SK-N-SH treated with all-trans-retinoic acid at 6 μM for 48 hours (cell line): ENCODE results near the gene USB1.
A peak's percentile ranks its signal among the peaks of the same experiment; 100 is the strongest.

Source experiments
- ATAC-seq: fragments of 200-7000 bp; cut with Tn5 transposase; 3 replicates; pipeline ENCODE4 v1.9.1; 2020; ENCODE audit warnings: mild to moderate bottlenecking, moderate library complexity
- ARNTL ChIP-seq: fragments of 450-650 bp; formaldehyde crosslinking; IDR thresholded peaks from 2 replicates; pipeline ENCODE4 v1.5.0; 2020; ENCODE audit warnings: low read depth, mild to moderate bottlenecking, moderate library complexity, borderline replicate concordance
- BACH2 ChIP-seq: fragments of 250-450 bp; sonication (Bioruptor Pico); IDR thresholded peaks from 2 replicates; pipeline ENCODE4 v1.9.0; 2021; ENCODE audit warnings: mild to moderate bottlenecking, borderline replicate concordance
- ESRRG ChIP-seq: fragments of 250-450 bp; sonication (Bioruptor Pico); IDR thresholded peaks from 2 replicates; pipeline ENCODE4 v1.6.1; 2021; ENCODE audit warnings: mild to moderate bottlenecking
- GLIS3 ChIP-seq: fragments of 250-450 bp; sonication (Bioruptor Pico); IDR thresholded peaks from 2 replicates; pipeline ENCODE4 v1.5.0; 2020; ENCODE audit warnings: mild to moderate bottlenecking, moderate library complexity
- ISL1 ChIP-seq: fragments of 250-450 bp; sonication (Bioruptor Pico); IDR thresholded peaks from 2 replicates; pipeline ENCODE4 v2.1.2; 2022; ENCODE audit warnings: mild to moderate bottlenecking, moderate library complexity
- OSR1 ChIP-seq: fragments of 250-450 bp; sonication (Bioruptor Pico); IDR thresholded peaks from 2 replicates; pipeline ENCODE4 v1.8.0; 2022; ENCODE audit warnings: moderate library complexity, mild to moderate bottlenecking, inconsistent platforms
- PPARA ChIP-seq: fragments of 250-450 bp; sonication (Bioruptor Pico); IDR thresholded peaks from 2 replicates; pipeline ENCODE4 v1.5.0; 2020; ENCODE audit warnings: mild to moderate bottlenecking, borderline replicate concordance
- RARB ChIP-seq: fragments of 250-450 bp; sonication (Bioruptor Pico); IDR thresholded peaks from 2 replicates; pipeline ENCODE4 v1.8.0; 2021; ENCODE audit warnings: mild to moderate bottlenecking, moderate library complexity
- SNAI2 ChIP-seq: fragments of 250-450 bp; sonication (Bioruptor Pico); IDR thresholded peaks from 2 replicates; pipeline ENCODE4 v1.5.0; 2020; ENCODE audit warnings: mild to moderate bottlenecking, moderate library complexity
- TCF4 ChIP-seq: fragments of 250-450 bp; sonication (Bioruptor Pico); IDR thresholded peaks from 2 replicates; pipeline ENCODE4 v1.8.0; 2021; ENCODE audit warnings: mild to moderate bottlenecking, moderate library complexity, borderline replicate concordance
- TOX ChIP-seq: fragments of 250-450 bp; sonication (Bioruptor Pico); IDR thresholded peaks from 2 replicates; pipeline ENCODE4 v1.8.0; 2021; ENCODE audit warnings: mild to moderate bottlenecking, moderate library complexity, borderline replicate concordance
- ZFP3 ChIP-seq: fragments of 250-450 bp; sonication (Bioruptor Pico); IDR thresholded peaks from 2 replicates; pipeline ENCODE4 v1.5.0; 2020; ENCODE audit warnings: mild to moderate bottlenecking, moderate library complexity
- ZNF70 ChIP-seq: fragments of 450-650 bp; formaldehyde crosslinking; IDR thresholded peaks from 2 replicates; pipeline ENCODE4 v1.5.0; 2020; ENCODE audit warnings: mild to moderate bottlenecking, moderate library complexity
- ZNF8 ChIP-seq: fragments of 450-650 bp; formaldehyde crosslinking; IDR thresholded peaks from 2 replicates; pipeline ENCODE4 v1.5.0; 2020; ENCODE audit warnings: mild to moderate bottlenecking, moderate library complexity
- TF ChIP-seq, protein P1 (sequence below): fragments of 250-450 bp; sonication (Bioruptor Pico); IDR thresholded peaks from 2 replicates; pipeline ENCODE4 v1.5.0; 2020; ENCODE audit warnings: mild to moderate bottlenecking, moderate library complexity
- TF ChIP-seq, protein P2 (sequence below): fragments of 250-450 bp; sonication (Bioruptor Pico); IDR thresholded peaks from 2 replicates; pipeline ENCODE4 v1.5.1; 2020; ENCODE audit warnings: low read depth, mild to moderate bottlenecking, moderate library complexity
- TF ChIP-seq, protein P3 (sequence below): fragments of 250-450 bp; sonication (Bioruptor Pico); IDR thresholded peaks from 2 replicates; pipeline ENCODE4 v1.8.0; 2020; ENCODE audit warnings: mild to moderate bottlenecking, moderate library complexity, borderline replicate concordance
- TF ChIP-seq, protein P4 (sequence below): fragments of 250-450 bp; sonication (Bioruptor Pico); IDR thresholded peaks from 2 replicates; pipeline ENCODE4 v1.5.1; 2021; ENCODE audit warnings: mild to moderate bottlenecking, moderate library complexity

Gene USB1

DNA sequence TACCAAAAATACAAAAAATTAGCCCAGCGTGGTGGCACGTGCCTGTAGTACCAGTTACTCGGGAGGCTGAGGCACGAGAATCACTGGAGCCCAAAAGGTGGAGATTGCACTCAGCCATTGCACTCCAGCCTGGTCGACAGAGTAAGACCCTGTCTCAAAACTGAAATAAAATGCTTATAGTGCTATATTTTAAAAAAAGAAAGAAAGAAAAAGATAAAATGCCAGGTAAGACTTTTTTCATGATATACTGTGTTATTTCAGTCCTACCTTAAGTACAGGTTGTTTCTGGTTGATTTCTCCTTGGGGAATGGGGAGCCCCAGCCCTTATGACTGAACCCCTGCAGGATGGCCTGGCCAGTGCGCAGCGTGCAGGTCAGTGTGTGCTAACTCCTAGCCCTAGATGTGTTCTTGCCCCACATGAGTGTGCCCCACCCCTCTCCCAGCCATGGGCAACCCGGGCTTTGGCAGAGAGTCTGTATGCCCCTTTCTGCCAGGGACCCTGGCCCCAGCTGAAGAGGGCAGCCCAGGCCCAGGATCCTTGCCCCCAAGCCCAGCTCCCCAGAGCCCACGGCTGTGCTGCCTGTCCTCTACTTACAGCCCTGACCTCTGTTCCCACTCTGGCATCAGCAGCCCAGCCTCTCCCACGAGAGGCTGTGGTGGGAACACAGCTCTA is 31.6 kb upstream of the USB1 start (continued):
- no peak for TF ChIP-seq ARNTL (CRISPR knock-in tag)
- TF ChIP-seq SNAI2, result no peak
- TF ChIP-seq, protein P1, sequence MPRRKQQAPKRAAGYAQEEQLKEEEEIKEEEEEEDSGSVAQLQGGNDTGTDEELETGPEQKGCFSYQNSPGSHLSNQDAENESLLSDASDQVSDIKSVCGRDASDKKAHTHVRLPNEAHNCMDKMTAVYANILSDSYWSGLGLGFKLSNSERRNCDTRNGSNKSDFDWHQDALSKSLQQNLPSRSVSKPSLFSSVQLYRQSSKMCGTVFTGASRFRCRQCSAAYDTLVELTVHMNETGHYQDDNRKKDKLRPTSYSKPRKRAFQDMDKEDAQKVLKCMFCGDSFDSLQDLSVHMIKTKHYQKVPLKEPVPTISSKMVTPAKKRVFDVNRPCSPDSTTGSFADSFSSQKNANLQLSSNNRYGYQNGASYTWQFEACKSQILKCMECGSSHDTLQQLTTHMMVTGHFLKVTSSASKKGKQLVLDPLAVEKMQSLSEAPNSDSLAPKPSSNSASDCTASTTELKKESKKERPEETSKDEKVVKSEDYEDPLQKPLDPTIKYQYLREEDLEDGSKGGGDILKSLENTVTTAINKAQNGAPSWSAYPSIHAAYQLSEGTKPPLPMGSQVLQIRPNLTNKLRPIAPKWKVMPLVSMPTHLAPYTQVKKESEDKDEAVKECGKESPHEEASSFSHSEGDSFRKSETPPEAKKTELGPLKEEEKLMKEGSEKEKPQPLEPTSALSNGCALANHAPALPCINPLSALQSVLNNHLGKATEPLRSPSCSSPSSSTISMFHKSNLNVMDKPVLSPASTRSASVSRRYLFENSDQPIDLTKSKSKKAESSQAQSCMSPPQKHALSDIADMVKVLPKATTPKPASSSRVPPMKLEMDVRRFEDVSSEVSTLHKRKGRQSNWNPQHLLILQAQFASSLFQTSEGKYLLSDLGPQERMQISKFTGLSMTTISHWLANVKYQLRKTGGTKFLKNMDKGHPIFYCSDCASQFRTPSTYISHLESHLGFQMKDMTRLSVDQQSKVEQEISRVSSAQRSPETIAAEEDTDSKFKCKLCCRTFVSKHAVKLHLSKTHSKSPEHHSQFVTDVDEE (CRISPR knock-in tag), result no peak
- no peak for TF ChIP-seq BACH2 (CRISPR knock-in tag)
- TF ChIP-seq ZNF8 (CRISPR knock-in tag), result no peak
- no peak for TF ChIP-seq PPARA (CRISPR knock-in tag)

DNA sequence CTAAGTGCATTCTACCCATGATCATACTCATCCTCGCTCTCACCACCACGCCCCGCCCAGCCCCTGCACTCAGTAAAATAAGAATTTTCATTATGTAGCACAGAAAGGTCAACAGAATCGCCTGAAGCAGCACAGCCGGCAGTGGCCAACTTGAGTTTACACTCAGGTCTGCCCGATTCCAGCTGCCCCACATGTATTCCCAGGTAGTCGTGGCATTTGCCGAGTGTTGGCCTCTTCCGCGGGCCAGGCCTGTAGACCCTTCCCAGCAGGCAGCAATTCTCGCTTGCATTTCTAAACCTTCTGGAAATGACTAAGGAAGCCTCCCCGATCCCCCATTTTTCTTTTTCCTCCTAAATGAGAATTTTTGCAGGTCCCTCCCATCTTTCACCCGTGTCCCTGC is 30.9 kb upstream of the USB1 start:
- no peak for ATAC-seq
- TF ChIP-seq GLIS3 (CRISPR knock-in tag) (no peak), PPARA (CRISPR knock-in tag) (no peak), ESRRG (no peak)
- TF ChIP-seq, all 23 proteins: peak for 0

DNA sequence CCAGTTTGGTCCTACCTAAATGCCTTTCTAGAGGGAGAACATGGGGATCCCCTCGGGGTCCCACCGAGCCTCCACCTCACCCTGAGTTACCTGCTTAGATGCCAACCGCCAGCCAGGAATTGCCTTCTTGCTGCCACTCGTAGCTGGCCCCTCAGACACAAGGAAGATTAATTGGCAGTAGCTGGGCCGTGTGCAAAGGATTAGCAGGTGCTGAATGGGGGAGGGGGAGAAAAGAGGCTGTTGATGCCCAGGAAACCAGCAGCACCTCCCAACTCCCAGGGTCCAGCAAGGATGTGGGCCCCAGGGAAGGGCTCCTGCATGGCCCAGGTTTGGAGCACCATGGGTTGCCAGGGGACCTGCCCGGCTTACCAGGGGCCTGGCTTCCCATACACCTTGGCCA is 30.2 kb upstream of the USB1 start, which contains the start of gene CNGB1:
CNGB1 (minus strand) TSS at position 159 of the 400 bp plus-strand sequence. CDS start 3,842 bp downstream, outside the sequence.
- TF ChIP-seq TOX (no peak), ESRRG (no peak), RARB (CRISPR knock-in tag) (no peak), ISL1 (CRISPR knock-in tag) (no peak), ZNF8 (CRISPR knock-in tag) (no peak), ZFP3 (CRISPR knock-in tag) (no peak)
- TF ChIP-seq, protein P2, sequence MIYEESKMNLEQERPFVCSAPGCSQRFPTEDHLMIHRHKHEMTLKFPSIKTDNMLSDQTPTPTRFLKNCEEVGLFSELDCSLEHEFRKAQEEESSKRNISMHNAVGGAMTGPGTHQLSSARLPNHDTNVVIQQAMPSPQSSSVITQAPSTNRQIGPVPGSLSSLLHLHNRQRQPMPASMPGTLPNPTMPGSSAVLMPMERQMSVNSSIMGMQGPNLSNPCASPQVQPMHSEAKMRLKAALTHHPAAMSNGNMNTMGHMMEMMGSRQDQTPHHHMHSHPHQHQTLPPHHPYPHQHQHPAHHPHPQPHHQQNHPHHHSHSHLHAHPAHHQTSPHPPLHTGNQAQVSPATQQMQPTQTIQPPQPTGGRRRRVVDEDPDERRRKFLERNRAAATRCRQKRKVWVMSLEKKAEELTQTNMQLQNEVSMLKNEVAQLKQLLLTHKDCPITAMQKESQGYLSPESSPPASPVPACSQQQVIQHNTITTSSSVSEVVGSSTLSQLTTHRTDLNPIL, result no peak
- TF ChIP-seq, protein P3, sequence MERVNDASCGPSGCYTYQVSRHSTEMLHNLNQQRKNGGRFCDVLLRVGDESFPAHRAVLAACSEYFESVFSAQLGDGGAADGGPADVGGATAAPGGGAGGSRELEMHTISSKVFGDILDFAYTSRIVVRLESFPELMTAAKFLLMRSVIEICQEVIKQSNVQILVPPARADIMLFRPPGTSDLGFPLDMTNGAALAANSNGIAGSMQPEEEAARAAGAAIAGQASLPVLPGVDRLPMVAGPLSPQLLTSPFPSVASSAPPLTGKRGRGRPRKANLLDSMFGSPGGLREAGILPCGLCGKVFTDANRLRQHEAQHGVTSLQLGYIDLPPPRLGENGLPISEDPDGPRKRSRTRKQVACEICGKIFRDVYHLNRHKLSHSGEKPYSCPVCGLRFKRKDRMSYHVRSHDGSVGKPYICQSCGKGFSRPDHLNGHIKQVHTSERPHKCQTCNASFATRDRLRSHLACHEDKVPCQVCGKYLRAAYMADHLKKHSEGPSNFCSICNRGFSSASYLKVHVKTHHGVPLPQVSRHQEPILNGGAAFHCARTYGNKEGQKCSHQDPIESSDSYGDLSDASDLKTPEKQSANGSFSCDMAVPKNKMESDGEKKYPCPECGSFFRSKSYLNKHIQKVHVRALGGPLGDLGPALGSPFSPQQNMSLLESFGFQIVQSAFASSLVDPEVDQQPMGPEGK, result no peak
- TF ChIP-seq, protein P1 (CRISPR knock-in tag), result no peak
- TF ChIP-seq, protein P4, sequence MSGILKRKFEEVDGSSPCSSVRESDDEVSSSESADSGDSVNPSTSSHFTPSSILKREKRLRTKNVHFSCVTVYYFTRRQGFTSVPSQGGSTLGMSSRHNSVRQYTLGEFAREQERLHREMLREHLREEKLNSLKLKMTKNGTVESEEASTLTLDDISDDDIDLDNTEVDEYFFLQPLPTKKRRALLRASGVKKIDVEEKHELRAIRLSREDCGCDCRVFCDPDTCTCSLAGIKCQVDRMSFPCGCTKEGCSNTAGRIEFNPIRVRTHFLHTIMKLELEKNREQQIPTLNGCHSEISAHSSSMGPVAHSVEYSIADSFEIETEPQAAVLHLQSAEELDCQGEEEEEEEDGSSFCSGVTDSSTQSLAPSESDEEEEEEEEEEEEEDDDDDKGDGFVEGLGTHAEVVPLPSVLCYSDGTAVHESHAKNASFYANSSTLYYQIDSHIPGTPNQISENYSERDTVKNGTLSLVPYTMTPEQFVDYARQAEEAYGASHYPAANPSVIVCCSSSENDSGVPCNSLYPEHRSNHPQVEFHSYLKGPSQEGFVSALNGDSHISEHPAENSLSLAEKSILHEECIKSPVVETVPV, result no peak
- TF ChIP-seq, all 23 proteins: peak for 0
- ATAC-seq, result no peak

DNA sequence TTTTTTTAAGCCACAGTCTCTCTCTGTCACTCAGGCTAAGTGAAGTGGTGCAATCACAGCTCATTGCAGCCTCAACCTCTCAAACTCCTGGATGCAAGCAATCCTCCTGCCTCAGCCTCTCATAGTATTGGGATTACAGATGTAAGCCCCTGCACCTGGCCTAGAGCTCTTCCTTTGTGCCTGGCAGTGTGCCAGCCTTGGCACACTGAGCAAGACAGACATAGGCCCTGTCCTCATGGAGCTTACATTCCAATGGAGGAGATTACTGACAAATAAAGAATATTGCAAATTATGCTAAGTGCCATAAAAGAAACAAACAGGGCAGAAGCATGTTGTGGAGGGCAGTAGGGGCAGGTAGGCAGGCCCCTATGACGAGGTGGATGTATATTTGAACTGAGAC is 29.4 kb upstream of the USB1 start:
- ATAC-seq, result no peak

DNA sequence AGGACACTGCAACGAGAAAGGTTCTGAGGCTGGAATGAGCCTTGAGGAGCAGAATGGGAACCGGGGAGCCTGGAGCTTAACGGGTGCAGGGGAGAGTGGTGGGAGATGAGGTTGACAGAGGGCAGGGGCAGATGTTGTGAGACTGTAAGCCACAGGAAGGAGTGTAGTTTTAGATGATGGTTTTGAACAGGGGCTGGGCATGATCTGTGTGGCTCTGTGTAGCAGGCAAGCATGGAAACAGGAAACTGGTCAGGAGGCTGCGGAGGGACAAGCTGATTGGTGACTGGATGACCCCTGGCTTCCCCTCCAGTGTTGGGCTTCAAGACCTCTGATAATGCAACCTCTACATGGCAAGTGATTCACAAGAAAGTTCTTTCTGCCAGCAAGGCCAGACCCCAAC is 28.9 kb upstream of the USB1 start:
- TF ChIP-seq ZNF70 (peak; percentile 81), TCF4 (CRISPR knock-in tag) (no peak)
- no peak for ATAC-seq

More for the DNA sequence above, 29.4 kb upstream of the USB1 start:
- TF ChIP-seq OSR1, result no peak
- TF ChIP-seq RARB (CRISPR knock-in tag), result no peak
